ENCODE data around the gene KRTAP13-2. TPM values are rescaled to one million over a fixed set of nuclear protein-coding genes. Genes with fewer than 3 reads are reported as not detected.

KRTAP13-2 gene
- total RNA-seq, 2 donors from 2014 or later: not detected

GRCh38 chr21:30332681-30333080, 39.4 kb downstream of the KRTAP13-2 start:
- no peaks in the 10 kb centered on the region for H3K9me3 ChIP-seq
- DNase-seq (no peak), ATAC-seq (no peak)
- H3K4me3 ChIP-seq: no peak overlapping the region
- H3K4me1 ChIP-seq: no peaks in the 10 kb centered on the region
- H3K27me3 ChIP-seq: no peaks in the 10 kb centered on the region
- intact Hi-C loops (cut with DNase I): no loop called here
- H3K27ac ChIP-seq: no peak overlapping the region
- WGBS, 2 donors: 92 to 94% methylated on average over 2 of the region's 2 CpGs
- no peaks in the 10 kb centered on the region for H3K36me3 ChIP-seq (replicated peaks in 1 of 2; ENCODE audit: insufficient read depth in 1 of 2, low read depth in 2 of 2)
- TF ChIP-seq POLR2A (IDR thresholded peaks at IDR 0.05) (no peak), CTCF (IDR thresholded peaks at IDR 0.05) (no peak)

GRCh38 chr21:30329203-30329875, 42.7 kb downstream of the KRTAP13-2 start:
- ATAC-seq: no peak
- Histone ChIP-seq H3K27me3 (no peaks in the 10 kb centered on the region), H3K9me3 (no peaks in the 10 kb centered on the region), H3K36me3 (replicated peaks in 1 of 2; ENCODE audit: insufficient read depth in 1 of 2, low read depth in 2 of 2) (no peaks in the 10 kb centered on the region), H3K4me1 (no peaks in the 10 kb centered on the region), H3K4me3 (no peak overlapping the region), H3K27ac (no peak overlapping the region)
- no peak for DNase-seq
- 81 to 83% methylated on average over 4 of the region's 4 CpGs for WGBS, 2 donors
- TF ChIP-seq POLR2A (IDR thresholded peaks at IDR 0.05) (no peak), CTCF (IDR thresholded peaks at IDR 0.05) (no peak)
- intact Hi-C loops (cut with DNase I): no loop called here

- no peak for TF ChIP-seq CTCF (IDR thresholded peaks at IDR 0.05)
- TF ChIP-seq POLR2A (IDR thresholded peaks at IDR 0.05): no peak
- no peak overlapping the region for H3K4me3 ChIP-seq
- DNase-seq (no peak), ATAC-seq (no peak)
- H3K9me3 ChIP-seq: no peaks in the 10 kb centered on the region
- intact Hi-C loops (cut with DNase I): no loop called here
- H3K4me1 ChIP-seq: no peaks in the 10 kb centered on the region
- no peaks in the 10 kb centered on the region for H3K27me3 ChIP-seq
- no peak overlapping the region for H3K27ac ChIP-seq
- no peaks in the 10 kb centered on the region for H3K36me3 ChIP-seq (replicated peaks in 1 of 2; ENCODE audit: insufficient read depth in 1 of 2, low read depth in 2 of 2)
Observed at GRCh38 chr21:30326390-30326789, 45.7 kb downstream of the KRTAP13-2 start.

Small RNA genes lying within 50 kb of the gene (microRNA-seq; reads per million reads assigned to microRNA genes)
- 0 reads per million in 2 donors for gene MIR4327 (ENCODE audit: borderline number of aligned reads in 2 of 2, borderline replicate concordance in 2 of 2)

Small RNA genes lying within 50 kb of the gene (small RNA-seq; reads per million reads assigned to genes)
- not detected for gene KRTAP23-1
- gene MIR4327: not detected

Other genes starting within 250 kb of the KRTAP13-2 start
- gene CLDN17, start 205.5 kb downstream of the KRTAP13-2 start, total RNA-seq: not detected
- gene CLDN8, start 156.2 kb downstream of the KRTAP13-2 start, total RNA-seq: under 1 TPM in 1 of 2 donors, not detected in 1; 0.66 TPM
- not detected for gene KRTAP24-1, start 89.3 kb downstream of the KRTAP13-2 start, total RNA-seq
- not detected for gene KRTAP25-1, start 82.8 kb downstream of the KRTAP13-2 start, total RNA-seq
- gene KRTAP26-1, start 52.0 kb downstream of the KRTAP13-2 start, total RNA-seq: not detected
- not detected for gene KRTAP27-1, start 34.6 kb downstream of the KRTAP13-2 start, total RNA-seq
- not detected for gene KRTAP23-1, start 23.7 kb downstream of the KRTAP13-2 start, total RNA-seq
- gene KRTAP13-1, start 23.8 kb upstream of the KRTAP13-2 start, total RNA-seq: not detected
- gene KRTAP13-3, start 53.7 kb upstream of the KRTAP13-2 start, total RNA-seq: not detected
- not detected for gene KRTAP13-4, start 57.9 kb upstream of the KRTAP13-2 start, total RNA-seq
- not detected for gene KRTAP15-1, start 68.0 kb upstream of the KRTAP13-2 start, total RNA-seq
- not detected for gene KRTAP19-1, start 108.1 kb upstream of the KRTAP13-2 start, total RNA-seq
- not detected for gene KRTAP19-2, start 115.2 kb upstream of the KRTAP13-2 start, total RNA-seq
- gene KRTAP19-3, start 119.7 kb upstream of the KRTAP13-2 start, total RNA-seq: not detected
- not detected for gene KRTAP19-4, start 124.9 kb upstream of the KRTAP13-2 start, total RNA-seq
- not detected for gene KRTAP19-5, start 129.9 kb upstream of the KRTAP13-2 start, total RNA-seq
- gene KRTAP19-6, start 169.6 kb upstream of the KRTAP13-2 start, total RNA-seq: not detected
- gene KRTAP19-7, start 189.0 kb upstream of the KRTAP13-2 start, total RNA-seq: not detected
- not detected for gene KRTAP22-2, start 218.1 kb upstream of the KRTAP13-2 start, total RNA-seq
- not detected for gene KRTAP6-3, start 220.2 kb upstream of the KRTAP13-2 start, total RNA-seq
- gene KRTAP6-2, start 226.6 kb upstream of the KRTAP13-2 start, total RNA-seq: not detected
- not detected for gene KRTAP22-1, start 228.8 kb upstream of the KRTAP13-2 start, total RNA-seq
- gene KRTAP6-1, start 241.7 kb upstream of the KRTAP13-2 start, total RNA-seq: not detected
- gene KRTAP20-1, start 244.2 kb upstream of the KRTAP13-2 start, total RNA-seq: not detected
- gene KRTAP20-4, start 248.4 kb upstream of the KRTAP13-2 start, total RNA-seq: not detected

Data from body of pancreas (tissue), 4 donors.